Astrocyte (in vitro differentiated cells and primary cell): ENCODE data around the gene NEMP2.

ENCODE experiments used
- EZH2 ChIP-seq: IDR thresholded peaks from 2 replicates; pipeline ENCODE4 v1.6.1; 2012; ENCODE audit warnings: mild to moderate bottlenecking, low read length, inconsistent platforms; ENCODE audit not compliant: insufficient read depth
- TF ChIP-seq, protein P1 (sequence below): IDR thresholded peaks from 2 replicates; pipeline ENCODE4 v1.5.1; 2011; ENCODE audit warnings: low read depth, mild to moderate bottlenecking, inconsistent platforms, low read length, moderate library complexity; ENCODE audit not compliant: insufficient read depth

DNA sequence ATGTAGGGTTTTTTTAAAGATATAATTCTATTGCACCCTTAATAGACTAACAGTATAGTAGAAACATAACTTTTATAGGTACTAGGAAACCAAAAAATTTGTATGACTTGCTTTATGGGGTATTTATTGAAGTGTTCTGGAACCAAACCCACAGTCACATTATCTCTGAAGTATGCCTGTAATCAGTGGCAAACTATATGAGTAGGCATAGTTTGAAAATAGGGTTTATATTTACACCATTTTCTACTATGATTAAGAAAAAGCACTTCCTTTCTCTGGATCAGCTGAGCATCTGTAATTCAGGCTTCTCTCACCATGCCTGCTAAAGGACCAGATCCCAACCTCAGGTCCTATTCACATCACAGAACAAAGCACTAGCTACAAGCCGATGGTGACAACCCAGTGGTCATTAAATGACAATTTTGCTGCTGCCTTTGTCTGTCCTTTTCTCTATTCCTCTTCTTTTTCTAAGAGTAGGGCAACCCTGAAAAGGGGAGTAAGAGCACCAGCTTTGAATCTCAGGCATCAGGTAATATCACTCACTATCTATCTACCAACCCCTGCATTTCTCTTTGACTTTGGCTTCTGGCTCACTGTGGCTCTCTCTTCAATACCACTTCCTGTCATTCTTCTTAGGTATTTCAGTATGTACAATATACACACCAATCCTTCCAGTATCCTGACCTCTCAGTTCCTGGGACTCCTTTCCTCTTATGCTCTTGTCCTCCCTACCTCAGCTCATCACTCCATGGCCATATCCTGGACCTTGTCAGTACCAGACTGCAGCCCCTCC lies 14.4 kb downstream of the NEMP2 start:
- TF ChIP-seq, protein P1, sequence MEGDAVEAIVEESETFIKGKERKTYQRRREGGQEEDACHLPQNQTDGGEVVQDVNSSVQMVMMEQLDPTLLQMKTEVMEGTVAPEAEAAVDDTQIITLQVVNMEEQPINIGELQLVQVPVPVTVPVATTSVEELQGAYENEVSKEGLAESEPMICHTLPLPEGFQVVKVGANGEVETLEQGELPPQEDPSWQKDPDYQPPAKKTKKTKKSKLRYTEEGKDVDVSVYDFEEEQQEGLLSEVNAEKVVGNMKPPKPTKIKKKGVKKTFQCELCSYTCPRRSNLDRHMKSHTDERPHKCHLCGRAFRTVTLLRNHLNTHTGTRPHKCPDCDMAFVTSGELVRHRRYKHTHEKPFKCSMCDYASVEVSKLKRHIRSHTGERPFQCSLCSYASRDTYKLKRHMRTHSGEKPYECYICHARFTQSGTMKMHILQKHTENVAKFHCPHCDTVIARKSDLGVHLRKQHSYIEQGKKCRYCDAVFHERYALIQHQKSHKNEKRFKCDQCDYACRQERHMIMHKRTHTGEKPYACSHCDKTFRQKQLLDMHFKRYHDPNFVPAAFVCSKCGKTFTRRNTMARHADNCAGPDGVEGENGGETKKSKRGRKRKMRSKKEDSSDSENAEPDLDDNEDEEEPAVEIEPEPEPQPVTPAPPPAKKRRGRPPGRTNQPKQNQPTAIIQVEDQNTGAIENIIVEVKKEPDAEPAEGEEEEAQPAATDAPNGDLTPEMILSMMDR, result no peak
- TF ChIP-seq EZH2, result no peak
